NCI-H2107 (cell line): ENCODE measurements around the gene MED12L.
"Not testable (repeated sequence)": the region's sequence is repeated elsewhere in the genome, so short reads cannot be mapped to it uniquely, and the experiment has no call there.

Experiments used
- DNase-seq: peaks from one replicate; lab custom pipeline; 2025; lab: John Stamatoyannopoulos, UW

The MED12L gene

DNA sequence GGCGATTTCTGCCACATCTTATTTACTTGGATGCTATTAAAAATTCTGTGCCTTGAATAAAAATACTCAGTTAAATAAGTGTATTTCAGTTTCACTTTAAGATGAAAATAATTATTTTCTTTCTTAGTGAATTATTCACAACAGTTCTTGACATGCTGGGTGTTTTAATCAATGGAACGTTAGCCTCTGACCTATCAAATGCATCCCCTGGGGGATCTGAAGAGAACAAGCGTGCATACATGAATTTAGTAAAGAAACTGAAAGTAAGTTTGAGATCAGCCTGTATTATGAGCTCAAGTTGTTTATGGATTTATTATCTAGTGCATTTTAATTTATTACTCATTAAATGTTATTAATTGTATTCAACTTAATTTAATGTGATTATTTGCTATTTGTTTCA, 298.5 kb downstream of the MED12L start:
- no peak for DNase-seq

GRCh38 chr3:151384741-151385174, 299.3 kb downstream of the MED12L start, which contains the start of gene P2RY12:
Gene P2RY12, minus strand, starts transcription at chr3:151384753. Its CDS starts 45,908 bp downstream, at chr3:151338845.
- no peak for DNase-seq

DNA sequence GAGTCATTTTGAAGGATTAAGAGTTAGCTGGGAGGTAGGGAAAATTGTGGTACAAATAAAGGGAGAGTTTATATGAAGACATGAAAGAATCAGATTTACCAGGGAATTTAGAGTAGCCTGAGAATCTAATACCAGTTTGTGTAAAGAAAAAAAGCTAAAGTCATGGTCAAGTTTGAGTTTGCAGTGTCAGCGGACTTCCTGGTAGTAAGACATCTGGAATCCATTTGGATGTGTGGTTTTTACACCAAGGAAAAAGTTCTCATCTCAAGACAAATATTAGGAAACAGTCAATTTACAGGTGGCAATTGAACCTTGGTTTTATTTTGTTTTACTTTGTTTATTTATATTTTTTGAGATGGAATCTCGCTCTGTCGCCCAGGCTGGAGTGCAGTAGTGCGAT, 300.6 kb downstream of the MED12L start:
- DNase-seq: no peak

DNA sequence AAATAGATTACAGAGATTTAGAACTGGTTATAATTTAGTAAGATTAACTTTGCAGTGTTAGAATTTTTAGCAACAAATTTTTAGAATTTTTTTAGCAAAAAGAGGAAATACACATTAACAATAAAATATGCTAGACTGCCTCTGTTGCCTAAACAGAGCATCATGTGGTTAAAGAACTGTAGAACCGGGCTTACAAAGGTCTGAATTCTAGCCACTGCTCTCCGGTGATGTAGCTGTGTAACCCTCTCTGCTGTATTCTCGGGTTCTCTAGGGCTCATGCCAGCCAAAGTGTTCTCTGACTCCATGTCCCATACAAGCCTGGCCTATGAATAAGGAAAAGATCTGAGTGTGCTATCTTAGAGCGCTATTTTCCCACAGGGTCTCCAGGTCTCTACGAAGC, 302.0 kb downstream of the MED12L start:
- DNase-seq: no peak

- DNase-seq: no peak
These were observed 302.4 kb downstream of the MED12L start for GRCh38 chr3:151387842-151388241.

- no peak for DNase-seq
These were observed 306.3 kb downstream of the MED12L start for GRCh38 chr3:151391720-151392119.

- DNase-seq: not testable (repeated sequence)
These were observed 306.7 kb downstream of the MED12L start for GRCh38 chr3:151392191-151392590.

DNA sequence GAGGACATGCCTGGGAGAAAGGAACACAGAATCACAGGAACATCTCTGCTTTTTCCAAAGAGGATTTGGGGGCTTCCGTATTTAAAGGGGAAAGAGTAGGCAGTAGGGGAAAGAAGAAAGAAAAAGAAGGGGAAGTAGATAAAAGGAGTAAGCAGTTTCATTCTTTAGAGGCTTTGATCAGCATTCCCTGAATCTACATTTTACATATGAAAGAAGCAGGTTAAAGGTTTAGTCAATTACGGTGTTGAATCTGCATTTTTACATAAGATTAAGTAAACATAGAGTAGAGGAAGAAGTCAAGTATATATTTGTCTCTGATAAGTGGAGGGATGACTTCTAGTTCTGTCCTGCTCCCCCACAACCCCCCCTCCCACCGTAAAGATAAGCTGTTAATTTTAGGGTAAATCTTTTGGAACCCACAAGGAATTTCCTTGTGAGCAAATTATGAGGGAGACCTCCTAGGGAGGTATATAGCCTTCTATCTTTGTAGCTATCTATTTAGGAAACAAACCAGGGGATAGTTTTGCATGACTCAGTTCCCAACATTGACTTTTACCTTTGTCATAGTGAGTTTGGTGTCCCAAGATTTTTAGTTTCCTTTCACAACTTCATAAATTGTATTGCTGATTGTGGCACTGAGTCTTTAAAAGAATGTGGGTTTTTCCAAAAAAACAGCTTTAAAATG, 307.8 kb downstream of the MED12L start:
- DNase-seq: no peak

- DNase-seq: no peak
These were observed 308.5 kb downstream of the MED12L start for GRCh38 chr3:151393941-151394340.

DNA sequence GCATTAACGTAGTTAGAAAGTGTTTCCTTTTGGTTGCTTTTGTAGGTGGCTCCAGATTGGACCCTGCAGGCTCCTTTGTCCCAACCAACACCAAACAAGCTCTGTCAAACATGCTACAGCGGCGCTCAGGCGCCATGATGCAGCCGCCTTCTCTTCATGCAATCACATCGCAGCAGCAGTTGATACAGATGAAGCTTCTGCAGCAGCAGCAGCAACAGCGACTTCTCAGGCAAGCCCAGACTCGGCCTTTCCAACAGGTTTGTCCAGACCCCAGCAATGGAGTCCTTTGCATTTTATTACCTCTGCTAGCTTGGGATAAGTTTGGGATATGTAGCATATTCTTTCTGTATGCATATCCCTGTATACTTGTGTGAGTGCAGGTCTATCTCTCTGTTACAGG, 309.1 kb downstream of the MED12L start:
- no peak for DNase-seq

DNA sequence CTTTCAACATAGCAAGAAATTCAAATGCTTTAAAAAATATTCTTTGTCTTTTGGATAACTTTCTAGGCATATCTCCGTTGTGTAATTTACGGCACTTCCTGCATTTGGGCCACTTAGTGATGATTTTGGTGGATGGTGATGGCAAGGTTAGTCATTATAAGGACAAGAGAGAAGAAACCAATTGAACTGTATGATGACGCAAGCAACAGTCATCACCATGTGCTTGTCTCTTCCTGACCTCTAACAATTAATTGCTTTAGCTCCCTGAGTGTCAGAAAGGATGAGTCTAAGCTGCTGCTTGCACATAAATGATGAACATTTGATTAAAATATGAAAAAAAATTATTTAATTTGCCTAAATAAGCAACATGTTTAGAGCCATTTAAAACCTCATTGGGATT, 310.3 kb downstream of the MED12L start:
- no peak for DNase-seq

DNA sequence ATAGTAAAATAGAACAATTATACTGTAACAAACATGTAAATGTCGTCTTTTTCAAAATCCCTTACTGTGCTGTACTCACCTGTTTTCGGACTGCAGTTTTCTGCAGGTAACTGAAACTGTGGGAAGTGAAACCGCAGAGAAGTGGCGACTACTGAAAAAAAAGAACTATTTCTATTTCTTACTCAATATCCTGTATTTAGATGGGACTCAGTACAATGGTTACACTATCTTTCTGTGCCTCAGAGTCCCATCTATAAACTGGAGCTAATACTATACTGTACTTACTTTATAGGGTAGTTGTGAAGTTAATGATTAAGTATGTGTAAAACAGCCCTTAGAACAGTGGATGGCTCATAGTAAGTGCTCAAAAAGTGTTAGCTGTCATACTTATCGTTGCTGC, 313.4 kb downstream of the MED12L start:
- no peak for DNase-seq

- no peak for DNase-seq
These were observed 314.9 kb downstream of the MED12L start for GRCh38 chr3:151400341-151400740.

DNA sequence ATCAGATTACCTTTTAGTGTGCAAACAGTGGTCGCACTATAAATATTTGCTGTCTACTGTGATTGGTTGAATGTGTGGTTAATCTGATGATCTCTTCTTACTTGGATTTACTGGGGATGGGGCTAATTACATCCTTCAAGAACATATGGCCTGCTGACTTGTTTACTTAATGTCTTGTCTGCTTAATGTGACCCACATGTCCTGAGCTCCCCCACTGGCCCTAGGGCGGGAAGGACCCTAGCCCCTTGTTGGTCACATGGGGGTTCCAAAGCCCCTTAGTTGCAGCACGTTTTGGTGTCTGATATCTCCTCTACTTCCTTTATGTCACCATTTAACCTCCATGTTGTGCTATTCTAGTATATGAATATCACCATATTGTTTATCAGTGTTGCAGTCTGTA, 316.9 kb downstream of the MED12L start:
- no peak for DNase-seq

- DNase-seq: no peak
These were observed 317.8 kb downstream of the MED12L start for GRCh38 chr3:151403246-151403645.

DNA sequence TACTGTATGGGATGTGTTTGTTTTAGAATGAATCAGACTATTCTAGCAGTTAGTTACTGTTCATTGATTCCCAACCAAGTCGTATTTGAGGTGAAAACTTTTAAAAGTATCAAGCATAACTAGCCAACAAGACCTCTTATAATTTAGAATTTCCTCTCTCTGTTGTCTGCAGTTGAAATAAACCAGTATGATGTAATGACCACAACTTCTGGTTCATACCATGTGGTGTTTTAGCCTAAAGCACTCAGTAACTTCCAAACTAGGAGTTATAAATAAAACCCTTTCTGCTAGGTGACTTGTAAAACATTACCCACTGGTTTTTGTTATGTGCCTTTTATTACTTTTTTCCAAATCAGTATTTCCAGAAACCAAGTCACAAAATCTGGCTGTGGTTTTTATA, 318.9 kb downstream of the MED12L start:
- no peak for DNase-seq

- no peak for DNase-seq
These were observed 322.5 kb downstream of the MED12L start for GRCh38 chr3:151407928-151408327.

GRCh38 chr3:151410891-151411559, 325.6 kb downstream of the MED12L start:
- DNase-seq: no peak

DNA sequence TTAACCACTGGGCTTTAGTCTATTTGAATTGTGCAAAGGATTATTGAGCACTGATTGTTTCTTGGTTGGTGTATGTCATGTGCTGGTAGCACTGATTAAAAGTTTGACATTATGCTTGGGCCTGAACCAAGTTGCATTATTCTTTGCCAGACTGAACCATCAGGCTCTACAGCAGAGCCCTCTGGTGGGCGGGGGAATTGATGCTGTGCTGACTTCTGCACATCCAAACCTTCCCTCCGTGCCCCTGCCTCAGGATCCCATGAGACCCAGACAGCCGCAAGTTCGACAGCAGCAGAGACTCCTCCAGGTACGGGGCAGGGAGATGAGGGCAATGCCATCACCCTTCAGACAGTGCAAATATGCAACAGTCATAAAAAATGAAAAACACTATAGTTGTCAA, 327.5 kb downstream of the MED12L start:
- no peak for DNase-seq

- no peak for DNase-seq
These were observed 329.8 kb downstream of the MED12L start for GRCh38 chr3:151415289-151415688.

- no peak for DNase-seq
These were observed 334.3 kb downstream of the MED12L start for GRCh38 chr3:151419806-151420205.

DNA sequence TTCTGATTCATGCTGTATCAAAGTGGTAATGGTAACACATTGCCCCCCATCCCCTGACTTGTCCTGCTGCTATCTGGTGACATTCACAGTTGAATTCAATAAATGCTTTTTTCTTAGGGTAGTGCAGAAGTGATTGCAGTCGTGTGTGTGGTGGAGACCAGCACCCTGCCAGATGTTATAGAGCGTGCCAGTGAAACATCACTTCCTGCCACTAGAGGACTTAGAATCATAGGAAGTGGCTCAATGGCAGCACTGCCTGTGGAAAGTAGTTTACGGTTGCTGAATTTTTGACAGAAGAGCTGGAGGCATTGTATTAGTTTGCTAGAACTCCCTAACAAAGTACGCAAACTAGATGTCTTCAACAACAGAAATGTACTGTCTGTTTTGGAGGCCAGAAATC, 336.5 kb downstream of the MED12L start:
- DNase-seq: no peak

DNA sequence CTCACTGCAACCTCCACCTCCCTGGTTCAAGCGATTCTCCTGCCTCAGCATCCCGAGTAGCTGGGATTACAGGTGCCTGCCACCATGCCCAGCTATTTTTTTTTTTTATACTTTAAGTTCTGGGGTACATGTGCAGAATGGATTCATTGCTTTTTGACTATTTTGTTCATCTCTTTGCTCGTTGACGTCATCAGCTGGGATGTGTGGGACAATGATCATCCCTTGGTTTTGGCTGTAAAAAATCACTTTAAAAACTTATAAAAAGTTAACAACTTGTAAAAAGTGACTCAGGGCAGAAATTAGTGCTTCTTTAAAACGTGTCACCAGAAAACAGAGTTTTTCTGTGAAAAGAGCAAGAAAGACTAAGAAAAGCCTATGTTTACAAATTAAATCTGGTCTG, 337.6 kb downstream of the MED12L start:
- DNase-seq: no peak
